WI38 (cell line): ENCODE measurements around the gene MGMT.
"Not testable (repeated sequence)": the region's sequence is repeated elsewhere in the genome, so short reads cannot be mapped to it uniquely, and the experiment has no call there.

Experiments used
- H3K4me3 ChIP-seq: 2 replicates; pipeline ENCODE4 v1.5.1; 2011; ENCODE audit warnings: low read depth, mild to moderate bottlenecking, control low read depth, low read length
- CTCF ChIP-seq: IDR thresholded peaks from 2 replicates; pipeline ENCODE4 v1.5.1; 2012; ENCODE audit warnings: low read depth, mild to moderate bottlenecking, control low read depth, low read length

The MGMT gene

DNA sequence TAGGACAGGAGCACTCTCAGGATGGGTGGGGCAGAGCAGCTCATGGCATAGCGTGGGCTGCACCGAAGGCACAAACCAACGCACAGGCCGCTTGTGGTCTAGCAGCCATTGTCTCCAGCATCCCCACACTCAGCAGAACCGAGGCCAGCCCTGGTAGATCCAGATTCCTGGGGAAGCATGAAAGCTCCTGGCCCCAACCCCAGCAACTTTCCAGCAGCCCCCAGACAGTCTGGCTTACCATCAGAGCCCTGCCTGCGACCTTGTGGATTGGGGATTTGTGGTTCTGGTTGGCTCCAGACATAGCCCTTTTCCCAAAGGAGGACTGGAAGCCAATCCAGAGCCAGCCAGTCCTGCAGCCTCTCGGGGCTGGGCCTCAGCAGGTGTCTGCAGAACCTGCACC, 33.8 kb upstream of the MGMT start:
- TF ChIP-seq CTCF = no peak
- H3K4me3 ChIP-seq = no peak overlapping the region

DNA sequence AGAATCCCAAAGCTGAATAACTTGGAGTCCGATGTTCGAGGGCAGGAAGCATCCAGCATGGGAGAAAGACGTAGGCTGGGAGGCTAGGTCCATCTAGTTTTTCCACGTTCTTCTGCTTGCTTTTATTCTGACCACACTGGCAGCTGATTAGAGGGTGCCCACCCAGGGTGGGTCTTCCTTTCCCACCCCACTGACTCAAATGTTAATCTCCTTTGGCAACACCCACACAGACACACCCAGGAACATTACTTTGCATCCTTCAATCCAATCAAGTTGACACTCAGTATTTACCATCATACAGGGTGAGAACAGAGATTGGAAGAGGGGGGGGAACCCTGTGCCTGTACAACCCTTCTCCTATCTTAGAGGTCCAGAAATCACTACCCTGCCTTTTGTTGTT, 31.3 kb upstream of the MGMT start:
- H3K4me3 ChIP-seq = not testable (repeated sequence)

GRCh38 chr10:129438024-129438423, 29.0 kb upstream of the MGMT start:
- H3K4me3 ChIP-seq = no peak overlapping the region
- TF ChIP-seq CTCF = no peak

DNA sequence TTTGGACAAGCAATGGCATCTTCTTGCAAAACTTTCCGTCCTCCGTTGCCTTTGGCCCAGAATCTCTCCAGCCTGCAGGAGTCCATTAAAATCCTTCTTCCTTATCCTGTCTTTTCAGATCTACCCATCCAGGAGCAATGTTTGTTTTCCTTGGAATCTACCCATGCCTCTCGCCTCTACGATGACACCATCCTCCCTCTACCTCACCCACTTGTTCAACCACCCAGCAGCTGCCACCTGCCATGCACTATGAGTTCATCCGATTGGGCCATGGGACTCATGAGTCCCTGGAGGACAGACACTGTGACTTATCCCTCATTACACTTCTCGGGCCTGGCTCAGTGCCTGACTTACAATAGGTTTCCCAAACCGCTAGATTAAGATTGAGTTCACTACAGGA, 26.8 kb upstream of the MGMT start:
- no peak for TF ChIP-seq CTCF
- no peak overlapping the region for H3K4me3 ChIP-seq

DNA sequence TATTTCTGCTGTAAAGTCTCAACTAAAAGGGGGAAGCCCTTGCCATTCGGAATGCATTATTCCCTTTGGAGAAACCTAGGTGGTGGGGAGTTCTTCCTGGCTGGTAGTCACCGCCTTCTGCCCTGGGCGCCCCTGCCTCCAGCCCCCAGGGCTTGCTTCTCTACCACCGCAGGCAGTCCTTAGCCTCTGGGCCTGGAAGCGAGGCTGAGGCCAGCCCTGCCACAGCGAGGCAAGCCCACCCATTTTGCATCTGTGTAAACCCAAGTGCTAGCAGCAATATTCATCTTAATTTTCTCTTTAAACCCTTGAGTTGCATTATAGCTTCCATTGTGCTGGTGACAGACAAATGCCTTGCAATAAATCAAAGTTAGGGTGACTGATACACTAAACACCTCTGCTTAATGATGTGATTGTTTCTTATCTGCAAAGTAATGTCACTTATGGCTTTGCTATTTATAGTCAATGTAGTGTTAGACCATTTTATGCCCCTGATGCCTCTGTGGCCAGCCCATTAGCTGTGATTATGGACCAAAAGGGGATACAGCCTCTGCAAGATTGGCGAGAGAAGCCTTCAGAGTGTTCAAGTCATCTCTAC, 26.2 kb upstream of the MGMT start:
- H3K4me3 ChIP-seq = no peak overlapping the region
- no peak for TF ChIP-seq CTCF

GRCh38 chr10:129441372-129442009, 25.6 kb upstream of the MGMT start:
- TF ChIP-seq CTCF = no peak
- H3K4me3 ChIP-seq = no peak overlapping the region

DNA sequence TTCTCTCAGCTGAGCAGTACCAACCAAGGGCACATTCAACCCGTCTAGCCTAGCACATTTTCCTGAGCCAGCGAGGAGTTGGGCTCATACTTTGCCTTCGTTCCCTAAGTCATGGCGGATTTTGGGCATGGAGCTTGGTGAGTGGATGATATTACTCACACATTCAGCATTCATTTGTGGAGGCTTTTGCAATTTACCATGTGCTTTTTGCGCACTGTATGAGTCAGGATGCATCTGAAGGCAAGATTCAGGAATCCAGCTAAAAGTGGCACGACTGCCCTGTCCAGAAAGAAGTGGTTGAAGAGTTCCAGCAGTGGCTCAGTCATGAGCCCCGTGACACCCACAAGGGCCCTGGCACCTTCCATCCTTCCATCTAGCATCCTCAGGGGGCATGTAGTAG, 24.2 kb upstream of the MGMT start:
- no peak overlapping the region for H3K4me3 ChIP-seq
- TF ChIP-seq CTCF = no peak

DNA sequence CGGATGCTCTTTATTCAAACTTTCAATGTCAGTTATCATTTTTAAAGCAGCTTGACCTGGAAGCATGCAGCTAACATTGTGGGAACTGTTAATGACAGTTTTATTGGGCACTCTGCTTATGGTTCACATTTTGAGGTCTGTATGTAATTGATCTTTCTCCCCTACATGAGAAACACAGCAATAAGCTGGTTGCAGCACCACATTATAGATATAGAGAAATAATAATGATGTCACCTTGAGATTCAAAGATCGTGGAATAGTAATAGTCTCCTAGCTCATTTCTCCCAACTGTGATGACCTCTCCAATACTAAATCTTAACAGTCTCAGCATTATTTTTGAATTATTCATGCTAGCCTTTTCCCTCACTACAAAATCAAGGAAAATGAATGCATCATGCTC, 22.7 kb upstream of the MGMT start:
- no peak overlapping the region for H3K4me3 ChIP-seq
- no peak for TF ChIP-seq CTCF
